C4-2B (cell line): ENCODE results near the gene GATAD2A.

ENCODE experiments used
- ZFX ChIP-seq: fragments of 450-650 bp; IDR thresholded peaks from 2 replicates; pipeline ENCODE4 v1.6.1; 2017
- TF ChIP-seq, protein P1 (sequence below): fragments of 450-650 bp; conservative IDR thresholded peaks from 2 replicates; pipeline ENCODE4 v1.5.1; 2017; ENCODE audit warnings: mild to moderate bottlenecking

- TF ChIP-seq, protein P1, sequence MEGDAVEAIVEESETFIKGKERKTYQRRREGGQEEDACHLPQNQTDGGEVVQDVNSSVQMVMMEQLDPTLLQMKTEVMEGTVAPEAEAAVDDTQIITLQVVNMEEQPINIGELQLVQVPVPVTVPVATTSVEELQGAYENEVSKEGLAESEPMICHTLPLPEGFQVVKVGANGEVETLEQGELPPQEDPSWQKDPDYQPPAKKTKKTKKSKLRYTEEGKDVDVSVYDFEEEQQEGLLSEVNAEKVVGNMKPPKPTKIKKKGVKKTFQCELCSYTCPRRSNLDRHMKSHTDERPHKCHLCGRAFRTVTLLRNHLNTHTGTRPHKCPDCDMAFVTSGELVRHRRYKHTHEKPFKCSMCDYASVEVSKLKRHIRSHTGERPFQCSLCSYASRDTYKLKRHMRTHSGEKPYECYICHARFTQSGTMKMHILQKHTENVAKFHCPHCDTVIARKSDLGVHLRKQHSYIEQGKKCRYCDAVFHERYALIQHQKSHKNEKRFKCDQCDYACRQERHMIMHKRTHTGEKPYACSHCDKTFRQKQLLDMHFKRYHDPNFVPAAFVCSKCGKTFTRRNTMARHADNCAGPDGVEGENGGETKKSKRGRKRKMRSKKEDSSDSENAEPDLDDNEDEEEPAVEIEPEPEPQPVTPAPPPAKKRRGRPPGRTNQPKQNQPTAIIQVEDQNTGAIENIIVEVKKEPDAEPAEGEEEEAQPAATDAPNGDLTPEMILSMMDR, result no peak
- no peak for TF ChIP-seq ZFX
Measured at GRCh38 chr19:19403373-19403901, 2.0 kb upstream of the GATAD2A start.
